Nucleus accumbens (tissue), 56 donors: ENCODE data around the gene BCL2L1.

Experiments
- DNase-seq, 56 donors: peaks; one replicate each; lab custom pipeline; 2025; lab: John Stamatoyannopoulos, UW

Gene BCL2L1

GRCh38 chr20:31710423-31711108, 12.1 kb downstream of the BCL2L1 start:
- peak in 1 of 56 donors; percentile 14 for DNase-seq

DNA sequence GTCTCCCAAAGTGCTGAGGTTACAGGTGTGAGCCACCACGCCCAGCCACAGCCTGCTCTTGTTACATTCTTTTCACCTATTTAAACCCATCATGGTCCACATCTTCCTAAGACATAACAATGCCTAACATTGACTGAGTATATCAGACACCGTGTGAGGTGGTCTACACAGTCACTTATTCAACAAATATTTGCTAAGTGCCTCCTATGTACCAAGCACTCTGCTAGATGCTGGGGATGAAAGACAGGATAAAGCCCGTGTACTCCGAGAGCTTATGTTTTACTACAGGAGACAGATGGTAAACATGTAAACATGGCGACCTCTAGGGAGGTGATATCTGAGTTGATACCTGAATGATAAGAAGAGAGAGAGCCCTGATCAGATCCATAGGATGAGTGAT, 12.7 kb downstream of the BCL2L1 start:
- no peak for DNase-seq

GRCh38 chr20:31708736-31709534, 13.7 kb downstream of the BCL2L1 start:
- no peak for DNase-seq

DNA sequence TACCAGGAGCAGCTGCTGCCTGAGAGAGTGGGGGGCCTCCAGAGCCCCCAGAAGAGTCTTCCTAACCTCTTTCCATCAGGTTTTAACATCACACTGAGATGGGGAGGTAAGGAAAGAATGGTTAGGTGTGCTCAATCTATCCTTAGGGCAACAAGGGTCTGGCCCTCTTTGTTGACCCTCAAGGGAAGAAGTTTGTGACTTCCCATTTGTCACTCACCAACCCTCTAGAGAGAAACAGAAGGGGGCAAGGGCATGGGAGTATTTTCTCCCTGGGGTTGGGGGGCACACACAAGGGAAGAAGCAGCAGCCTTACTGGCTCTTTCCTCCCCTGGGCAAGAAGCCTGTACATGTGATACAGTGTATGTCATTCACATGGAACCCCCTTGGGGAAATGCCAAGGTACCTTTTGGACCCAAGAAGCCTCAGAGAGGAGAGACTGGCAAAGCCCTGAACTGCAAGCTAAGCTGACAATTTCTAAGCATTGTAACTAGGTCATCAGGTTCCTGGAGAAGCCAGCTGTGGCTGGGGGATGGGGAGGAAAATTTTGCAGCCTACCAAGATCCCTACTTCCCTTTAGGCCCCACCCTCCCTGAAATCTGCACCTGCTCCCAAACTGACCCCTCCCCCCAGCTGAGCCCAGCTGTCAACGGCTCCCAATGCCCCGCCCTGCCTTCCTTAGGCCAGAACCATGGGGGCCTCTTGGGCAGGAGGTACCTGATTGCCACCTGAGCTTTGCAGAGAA, 14.5 kb downstream of the BCL2L1 start:
- peak in 12 of 56 donors; percentile 12 to 51 (median 26) for DNase-seq

- no peak for DNase-seq
Measured at GRCh38 chr20:31707258-31707615, 15.4 kb downstream of the BCL2L1 start.

DNA sequence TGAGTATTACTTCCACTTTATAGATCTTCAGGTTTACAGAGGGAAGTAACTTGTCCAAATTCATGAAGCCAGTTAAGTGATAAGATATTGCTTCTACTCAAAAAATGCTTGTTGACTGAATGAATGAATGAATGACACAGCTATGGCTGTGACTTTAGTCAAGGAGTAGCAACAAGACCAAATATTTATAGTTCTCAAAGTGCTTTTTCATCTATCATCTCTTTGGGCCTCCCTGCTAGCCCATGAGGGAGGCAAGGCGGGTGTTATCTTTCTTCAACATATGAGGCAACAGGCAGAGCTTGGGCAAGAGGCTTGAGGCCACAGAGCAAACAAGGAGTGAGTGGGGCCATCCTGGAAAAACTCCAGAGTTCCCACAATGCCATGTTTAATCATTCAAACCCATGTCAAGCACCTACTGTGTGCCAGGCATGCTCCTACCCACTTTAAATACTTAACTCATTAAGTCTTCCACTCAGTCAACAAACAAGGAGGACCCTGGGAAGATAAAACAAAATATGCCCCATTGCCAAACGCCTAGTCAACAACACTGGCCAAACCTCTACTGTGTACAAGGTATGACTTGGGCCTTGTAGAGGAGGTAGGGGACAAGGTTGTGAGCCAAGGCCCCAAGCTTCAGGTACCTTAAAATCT, 15.9 kb downstream of the BCL2L1 start:
- no peak for DNase-seq

- DNase-seq = no peak
Measured at GRCh38 chr20:31705598-31706597, 16.8 kb downstream of the BCL2L1 start.

DNA sequence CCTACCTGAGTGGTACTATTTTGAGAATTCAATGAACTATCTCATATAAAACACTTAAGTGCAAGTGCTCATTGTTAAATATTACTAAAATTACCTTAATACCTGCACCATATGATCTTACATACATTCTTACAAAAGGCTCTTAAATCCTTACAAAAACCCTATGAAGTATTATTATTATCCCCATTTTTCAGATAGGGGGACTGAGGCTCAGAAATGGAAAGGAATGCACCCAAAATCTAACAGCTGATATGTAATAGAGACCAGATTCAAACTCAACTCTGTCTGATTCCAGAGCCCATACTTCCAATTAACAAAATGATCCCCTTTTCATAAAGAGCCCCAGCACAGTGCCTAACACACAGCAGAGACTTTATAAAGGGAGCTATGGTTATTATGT, 17.5 kb downstream of the BCL2L1 start:
- no peak for DNase-seq

- DNase-seq = no peak
Measured at GRCh38 chr20:31704225-31705119, 18.2 kb downstream of the BCL2L1 start.

DNA sequence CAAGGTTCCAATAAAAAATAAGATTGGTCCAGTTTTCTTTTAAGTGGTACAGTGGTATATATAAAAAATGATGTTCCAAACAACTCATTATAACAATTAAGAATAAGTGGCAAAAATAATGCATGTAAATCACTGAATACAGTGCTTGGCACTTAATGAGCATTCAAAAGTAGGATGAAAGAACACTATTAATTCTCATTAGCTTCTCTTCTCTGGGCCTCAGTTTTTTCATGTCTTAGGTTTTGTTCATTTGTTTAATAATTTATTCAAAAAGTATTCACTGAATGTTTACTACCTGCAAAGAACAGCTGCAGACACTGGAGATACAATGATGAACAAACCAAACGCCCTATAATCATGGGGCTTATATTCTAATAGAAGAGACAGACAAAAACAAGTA, 21.1 kb downstream of the BCL2L1 start:
- no peak for DNase-seq

DNA sequence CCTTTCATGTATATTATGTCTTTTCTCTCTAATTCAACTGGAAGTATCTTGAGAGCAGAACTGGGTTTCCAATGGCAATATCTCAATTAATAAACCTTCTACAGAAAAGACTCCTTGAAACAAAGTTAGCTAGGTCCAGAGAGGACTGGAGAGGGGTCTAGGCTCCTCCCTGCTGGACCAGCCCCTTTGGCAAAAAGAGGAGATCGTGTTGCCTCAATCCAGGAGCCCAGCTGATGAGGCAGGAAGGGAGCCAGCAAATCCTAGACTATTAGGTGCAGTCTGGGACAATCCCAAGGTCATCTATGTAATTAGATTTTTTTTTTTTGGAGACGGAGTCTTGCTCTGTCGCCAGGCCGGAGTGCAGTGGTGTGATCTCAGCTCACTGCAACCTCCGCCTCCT, 21.9 kb downstream of the BCL2L1 start:
- no peak for DNase-seq

- DNase-seq = no peak
Measured at GRCh38 chr20:31699801-31700728, 22.6 kb downstream of the BCL2L1 start.

GRCh38 chr20:31698803-31699718, 23.6 kb downstream of the BCL2L1 start:
- DNase-seq = peak in 33 of 56 donors; percentile 8 to 66 (median 31)

- DNase-seq = no peak
Measured at GRCh38 chr20:31698243-31698802, 24.3 kb downstream of the BCL2L1 start.

DNA sequence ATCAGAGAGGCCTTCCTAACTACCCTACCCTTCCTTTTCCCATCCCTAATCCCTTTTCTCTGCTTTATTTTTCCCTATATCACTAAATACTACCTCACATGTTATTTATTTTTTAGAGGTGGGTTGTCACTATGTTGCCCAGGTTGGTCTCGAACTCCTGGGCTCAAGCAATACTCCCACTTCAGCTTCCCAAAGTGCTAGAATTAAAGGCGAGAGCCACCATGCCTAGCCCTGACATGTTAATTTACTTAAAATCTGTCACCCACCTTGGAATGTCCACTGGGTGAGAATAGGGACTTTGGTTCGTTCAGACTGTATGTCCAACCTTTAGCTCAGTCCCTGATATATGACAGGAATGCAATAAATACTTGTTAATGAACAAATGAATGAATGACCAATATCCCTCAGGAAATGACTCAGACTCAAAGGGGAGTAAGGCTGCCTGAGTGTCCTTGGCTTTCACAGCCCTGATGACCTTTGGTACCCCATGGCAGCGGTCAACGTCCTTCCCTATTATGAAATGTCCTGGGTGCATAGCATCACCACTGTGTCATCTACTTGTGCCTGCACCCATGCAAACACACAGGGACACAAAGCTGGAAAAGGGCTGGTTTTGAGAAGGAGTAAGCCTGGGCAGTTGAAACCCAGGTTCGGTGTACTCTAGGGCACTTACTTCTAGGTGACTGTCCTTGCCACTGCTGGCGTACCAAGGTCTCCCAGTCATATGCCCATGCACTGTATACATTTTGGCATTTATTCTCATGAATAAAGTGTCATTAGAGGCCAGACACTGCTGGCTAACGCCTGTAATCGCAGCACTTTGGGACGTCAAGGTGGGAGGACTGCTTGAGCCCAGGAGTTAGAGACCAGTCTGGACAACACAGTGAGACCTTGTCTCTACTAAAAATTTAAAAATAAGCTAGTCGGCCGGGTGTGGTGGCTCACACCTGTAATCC, 26.5 kb downstream of the BCL2L1 start:
- no peak for DNase-seq
